Natural killer cell (primary cell): ENCODE results near the gene POTEI. TPM values are rescaled to one million over a fixed set of nuclear protein-coding genes. Genes with fewer than 3 reads are reported as not detected.
A peak's percentile ranks its signal among the peaks of the same experiment; 100 is the strongest.
"Not testable (repeated sequence)": the region's sequence is repeated elsewhere in the genome, so short reads cannot be mapped to it uniquely, and the experiment has no call there.

Experiments
- ATAC-seq, 3 donors: fragments of 150-1000 bp in 2 of 3; fragments of 200-7000 bp in 1 of 3; cut with Tn5 transposase; 1 replicate in 1 of 3; 2 replicates in 2 of 3; pipeline ENCODE4 v1.10.0; 2021; ENCODE audit warnings: mild to moderate bottlenecking in 2 of 3, moderate library complexity in 2 of 3
- DNase-seq, 2 donors: peaks; one replicate each; pipeline versions ENCODE4 v3.0.0 to v3.0.0-alpha.2; 2013 to 2021; ENCODE audit warnings: mixed read lengths in 1 of 2
- H3K27ac ChIP-seq: one replicate; pipeline ENCODE4 v1.5.1; 2013; ENCODE audit warnings: mild to moderate bottlenecking, low read length
- H3K27me3 ChIP-seq: one replicate; pipeline ENCODE4 v1.6.1; 2013; ENCODE audit warnings: low read length; ENCODE audit not compliant: control insufficient read depth, insufficient read depth
- H3K36me3 ChIP-seq: one replicate; pipeline ENCODE4 v1.6.1; 2013; ENCODE audit warnings: low read length; ENCODE audit not compliant: control insufficient read depth, insufficient read depth
- H3K4me1 ChIP-seq: one replicate; pipeline ENCODE4 v1.6.1; 2013; ENCODE audit warnings: low read length; ENCODE audit not compliant: control insufficient read depth, insufficient read depth
- H3K4me3 ChIP-seq: one replicate; pipeline ENCODE4 v1.5.1; 2013; ENCODE audit warnings: low read length
- H3K9me3 ChIP-seq: one replicate; pipeline ENCODE4 v1.6.1; 2013; ENCODE audit warnings: low read length; ENCODE audit not compliant: control insufficient read depth, insufficient read depth
- H3K27ac Mint-ChIP-seq, 2 donors: one replicate each; pipeline ENCODE4 v1.8.0; 2022; ENCODE audit warnings: mild to moderate bottlenecking in 2 of 2, mixed read lengths in 2 of 2, moderate library complexity in 1 of 2
- H3K27me3 Mint-ChIP-seq, 2 donors: one replicate each; pipeline ENCODE4 v1.8.0; 2022; ENCODE audit warnings: low read depth in 2 of 2, mixed read lengths in 2 of 2
- H3K36me3 Mint-ChIP-seq: one replicate; pipeline ENCODE4 v1.8.0; 2022; ENCODE audit warnings: mixed read lengths
- H3K4me1 Mint-ChIP-seq, 2 donors: one replicate each; pipeline ENCODE4 v1.8.0; 2022; ENCODE audit warnings: mixed read lengths in 2 of 2
- H3K4me3 Mint-ChIP-seq: one replicate; pipeline ENCODE4 v1.8.0; 2022; ENCODE audit warnings: mild to moderate bottlenecking, moderate library complexity, mixed read lengths
- H3K9me3 Mint-ChIP-seq, 2 donors: one replicate each; pipeline ENCODE4 v1.8.0; 2022; ENCODE audit warnings: mixed read lengths in 2 of 2
- WGBS: methylation state at CpG from one replicate; pipeline ENCODE4 v1.1.7; 2013; ENCODE audit warnings: missing lambda C conversion rate; ENCODE audit not compliant: insufficient coverage; 5-methylcytosine and 5-hydroxymethylcytosine counted together
- intact Hi-C: fragments of 100-400 bp; cut with micrococcal nuclease; formaldehyde crosslinking; loops from one replicate; pipeline ENCODE4 v1.14.2; 2022
- total RNA-seq, 4 donors: library from RNA; stranded (reverse); fragments of 120-200 nt in 1 of 4; gene quantifications; one replicate each; pipeline versions ENCODE4 v1.2.3 to v1.2.4, GENCODE V29; 2013 to 2022

POTEI gene
- total RNA-seq, 3 donors from 2014 or later (not counting 1 experiment from before 2014, with no cell fraction given), result not detected

DNA sequence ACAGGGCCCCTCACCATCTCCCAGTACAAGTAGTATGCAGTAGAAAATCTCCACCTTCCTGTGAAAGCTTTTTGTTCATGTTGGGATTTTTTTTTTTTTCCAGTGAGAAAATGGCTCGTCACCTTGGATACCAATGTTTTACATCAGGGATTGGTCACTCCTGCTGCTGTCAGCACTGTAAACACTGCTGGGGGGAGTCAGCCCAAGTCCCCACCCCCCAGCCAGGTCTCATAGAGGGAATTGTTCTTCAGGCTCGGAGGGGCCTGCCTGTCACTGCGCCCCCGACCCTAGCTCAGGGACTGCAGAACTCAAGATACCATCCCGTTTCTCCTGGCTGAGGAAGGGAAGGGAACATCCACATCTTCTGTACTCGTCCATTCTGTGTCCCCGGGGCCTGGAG, 11.9 kb upstream of the POTEI start, which contains the start of gene CFC1B:
Gene CFC1B (plus strand): TSS at position 231 of the 400 bp plus-strand sequence. CDS start 263 bp downstream, outside the sequence.
- H3K27me3 ChIP-seq, H3K4me1 Mint-ChIP-seq, H3K4me1 ChIP-seq, H3K36me3 ChIP-seq, intact Hi-C loops, H3K4me3 ChIP-seq, H3K27me3 Mint-ChIP-seq, H3K9me3 ChIP-seq, H3K27ac Mint-ChIP-seq, H3K36me3 Mint-ChIP-seq, H3K27ac ChIP-seq, H3K4me3 Mint-ChIP-seq, ATAC-seq, H3K9me3 Mint-ChIP-seq, DNase-seq: not testable (repeated sequence)
- no CpG with 5 or more reads among the region's 7 CpGs for WGBS

DNA sequence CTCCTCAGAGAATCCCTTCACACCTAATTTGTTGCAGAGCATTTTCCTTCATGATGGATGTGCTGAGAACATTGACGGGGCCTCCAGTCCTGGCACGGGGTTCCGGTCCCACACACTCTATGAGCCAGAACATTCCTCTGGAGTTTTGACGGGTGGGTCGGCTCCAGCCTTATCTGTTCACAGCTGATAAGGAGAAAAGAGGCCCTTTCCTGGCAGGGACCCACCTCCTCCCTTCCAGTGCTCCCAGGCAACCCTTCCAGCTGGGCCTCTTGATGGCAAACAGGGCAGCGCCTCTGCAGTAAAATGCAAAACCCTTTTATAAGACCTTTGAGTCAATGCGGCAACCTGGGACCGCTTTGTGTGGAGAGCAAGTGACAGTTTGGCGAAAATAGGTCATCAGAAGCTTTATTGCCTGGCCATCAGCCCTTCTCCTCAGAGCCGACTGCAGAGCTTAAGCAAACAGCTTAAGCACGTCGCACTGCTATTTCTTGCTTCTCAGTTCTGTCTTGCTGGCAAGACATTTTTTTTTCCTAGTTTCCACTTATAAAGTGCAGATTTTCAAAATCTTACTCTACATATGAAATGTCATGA, 9.5 kb upstream of the POTEI start:
- H3K4me1 ChIP-seq, H3K9me3 ChIP-seq, ATAC-seq, H3K36me3 Mint-ChIP-seq, H3K27ac Mint-ChIP-seq, H3K27ac ChIP-seq, H3K4me3 Mint-ChIP-seq, H3K9me3 Mint-ChIP-seq, H3K4me1 Mint-ChIP-seq, intact Hi-C loops, H3K27me3 ChIP-seq, DNase-seq, H3K4me3 ChIP-seq, H3K36me3 ChIP-seq, H3K27me3 Mint-ChIP-seq: not testable (repeated sequence)
- WGBS, result no CpG with 5 or more reads among the region's 12 CpGs

DNA sequence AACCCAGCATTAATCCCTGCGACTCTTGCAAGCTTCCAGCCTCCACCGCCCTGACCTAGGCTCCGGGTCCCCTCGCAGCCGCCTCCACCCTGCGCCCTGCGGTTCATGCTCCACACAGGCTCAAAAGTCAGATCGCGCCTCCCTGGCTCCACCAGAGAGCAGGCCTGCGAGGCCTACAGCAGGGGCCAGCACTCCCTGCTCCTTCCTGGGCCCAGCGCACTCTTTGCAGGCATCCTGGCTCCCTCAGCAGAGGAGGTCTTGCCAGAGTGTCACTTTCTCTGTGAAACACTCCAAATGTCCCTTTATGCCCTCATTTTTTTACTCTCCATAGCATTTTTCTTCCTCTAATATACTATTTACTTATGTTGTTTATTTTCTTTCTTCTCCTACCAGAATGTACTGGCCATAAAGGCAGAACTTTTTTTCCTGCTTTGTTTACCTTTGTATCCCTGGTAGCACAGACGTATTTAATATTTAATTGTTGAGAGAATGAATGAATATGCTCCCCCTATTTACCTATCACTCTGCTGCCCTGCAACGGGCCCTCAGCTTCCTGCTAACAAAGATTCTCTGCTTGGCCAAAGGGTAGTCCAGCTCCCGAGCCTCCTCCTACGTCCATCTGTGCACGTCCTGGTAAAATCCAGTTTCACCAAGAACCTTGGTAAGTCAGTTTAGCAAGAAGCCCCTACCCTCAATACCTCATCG, 2.8 kb upstream of the POTEI start:
- intact Hi-C loops, H3K27me3 Mint-ChIP-seq, DNase-seq, H3K4me3 Mint-ChIP-seq, H3K27ac ChIP-seq, ATAC-seq, H3K36me3 Mint-ChIP-seq, H3K9me3 Mint-ChIP-seq, H3K27me3 ChIP-seq, H3K4me1 Mint-ChIP-seq, H3K4me1 ChIP-seq, H3K4me3 ChIP-seq, H3K36me3 ChIP-seq, H3K9me3 ChIP-seq, H3K27ac Mint-ChIP-seq: not testable (repeated sequence)
- WGBS, result 92% methylated on average over 3 of the region's 17 CpGs

DNA sequence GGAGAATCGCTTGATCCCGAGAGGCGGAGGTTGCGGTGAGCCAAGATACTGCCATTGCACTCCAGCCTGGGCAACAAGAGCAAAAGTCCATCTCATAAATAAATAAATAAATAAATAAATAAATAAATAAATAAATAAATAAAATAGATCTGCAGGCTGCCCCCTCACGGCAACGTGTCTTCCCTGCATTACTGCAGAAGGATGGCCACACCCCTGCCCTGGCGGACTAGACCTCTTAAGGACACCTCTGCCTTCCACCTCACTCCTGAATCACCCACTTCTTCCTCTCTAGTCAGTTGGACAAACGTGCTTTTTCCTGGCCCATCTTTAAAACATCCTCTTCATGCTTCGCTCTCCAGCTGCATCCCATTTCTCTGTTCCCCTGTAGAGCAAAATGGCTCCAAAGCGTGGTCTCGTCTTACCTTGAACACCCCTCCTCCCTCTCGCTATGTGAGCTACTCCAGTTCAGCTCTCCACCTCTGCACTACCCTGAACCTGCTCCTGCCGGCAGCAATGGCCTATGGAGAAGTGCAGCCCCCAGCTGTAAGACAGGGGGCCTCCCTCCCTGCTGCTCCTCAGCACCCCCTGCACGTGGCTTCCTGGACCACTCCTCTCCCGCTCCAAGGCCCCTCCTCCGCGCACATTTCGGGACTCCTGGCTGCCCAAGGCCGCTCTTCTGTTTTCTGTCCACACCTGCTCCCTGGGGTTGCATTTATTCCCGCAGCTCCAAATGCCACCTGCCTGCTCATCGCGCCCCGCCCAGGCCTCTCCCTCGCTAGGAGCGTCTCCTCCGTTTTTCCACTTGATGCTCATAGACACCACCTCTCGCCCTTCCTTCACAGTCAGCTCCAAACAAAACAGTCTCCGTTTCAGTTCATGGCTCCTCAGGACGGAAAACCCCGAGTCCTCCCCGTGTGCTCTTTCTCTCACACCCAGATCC, 1.9 kb upstream of the POTEI start:
- H3K27ac Mint-ChIP-seq, H3K4me1 Mint-ChIP-seq, H3K27ac ChIP-seq, H3K4me1 ChIP-seq, H3K36me3 Mint-ChIP-seq, DNase-seq, H3K27me3 ChIP-seq, H3K4me3 Mint-ChIP-seq, ATAC-seq, H3K9me3 ChIP-seq, H3K9me3 Mint-ChIP-seq, intact Hi-C loops, H3K36me3 ChIP-seq, H3K27me3 Mint-ChIP-seq, H3K4me3 ChIP-seq: not testable (repeated sequence)
- no CpG with 5 or more reads among the region's 31 CpGs for WGBS

DNA sequence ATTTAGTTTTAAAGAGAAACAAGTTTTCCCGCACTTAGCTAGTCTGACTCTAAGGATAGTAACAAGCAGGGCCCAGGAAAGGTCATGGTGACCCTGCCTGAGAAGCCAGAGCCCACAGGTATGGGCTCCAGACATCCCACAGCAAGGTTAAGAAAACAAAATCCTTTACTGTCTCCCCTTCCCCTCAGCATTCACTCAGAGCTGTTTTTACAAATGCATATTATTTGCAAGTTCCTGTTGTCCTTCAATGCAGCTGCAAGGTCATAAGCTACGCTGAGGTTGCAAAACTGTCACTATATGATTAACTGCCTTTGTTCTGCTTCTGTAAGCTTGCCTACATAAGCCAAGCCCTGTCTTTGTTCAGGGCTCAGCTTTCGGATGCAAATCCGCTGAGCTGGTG, 18.1 kb downstream of the POTEI start:
- H3K27ac Mint-ChIP-seq, result not testable (repeated sequence)

DNA sequence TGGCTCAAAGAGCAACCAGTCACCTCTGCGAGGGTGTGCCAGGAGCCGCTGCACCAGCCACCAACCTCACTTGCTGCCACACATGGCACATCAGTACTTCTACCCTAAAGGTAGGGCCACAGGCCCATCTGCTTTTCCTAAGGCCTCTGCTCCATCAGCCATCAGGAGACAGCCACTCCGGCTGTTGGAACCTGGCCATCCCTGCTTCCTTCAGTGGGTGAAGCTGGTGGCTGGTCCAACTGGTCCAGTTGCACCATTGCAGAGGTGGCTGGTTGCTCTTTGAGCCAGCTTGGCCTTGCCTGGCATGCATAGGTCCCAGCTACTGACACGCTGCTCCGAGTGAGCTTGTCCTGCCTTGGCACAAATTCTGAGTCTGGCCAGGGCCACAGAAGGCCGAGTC, 53.7 kb downstream of the POTEI start:
- H3K4me1 Mint-ChIP-seq, H3K27ac Mint-ChIP-seq, H3K27ac ChIP-seq, H3K27me3 Mint-ChIP-seq, H3K4me3 ChIP-seq, H3K9me3 Mint-ChIP-seq, H3K4me1 ChIP-seq, intact Hi-C loops, H3K36me3 ChIP-seq, ATAC-seq, H3K4me3 Mint-ChIP-seq, H3K9me3 ChIP-seq, H3K36me3 Mint-ChIP-seq, H3K27me3 ChIP-seq: not testable (repeated sequence)
- DNase-seq, result peak in 1 of 2 donors; percentile 0
- 94% methylated on average over 3 of the region's 6 CpGs for WGBS

More for the DNA sequence above, 18.1 kb downstream of the POTEI start:
- H3K27ac ChIP-seq, H3K9me3 ChIP-seq, H3K4me3 ChIP-seq, ATAC-seq, H3K36me3 ChIP-seq, H3K36me3 Mint-ChIP-seq, H3K27me3 Mint-ChIP-seq, intact Hi-C loops, H3K4me1 ChIP-seq, H3K27me3 ChIP-seq, H3K4me3 Mint-ChIP-seq, H3K9me3 Mint-ChIP-seq, DNase-seq, H3K4me1 Mint-ChIP-seq: not testable (repeated sequence)
- WGBS, result no CpG with 5 or more reads among the region's 4 CpGs

DNA sequence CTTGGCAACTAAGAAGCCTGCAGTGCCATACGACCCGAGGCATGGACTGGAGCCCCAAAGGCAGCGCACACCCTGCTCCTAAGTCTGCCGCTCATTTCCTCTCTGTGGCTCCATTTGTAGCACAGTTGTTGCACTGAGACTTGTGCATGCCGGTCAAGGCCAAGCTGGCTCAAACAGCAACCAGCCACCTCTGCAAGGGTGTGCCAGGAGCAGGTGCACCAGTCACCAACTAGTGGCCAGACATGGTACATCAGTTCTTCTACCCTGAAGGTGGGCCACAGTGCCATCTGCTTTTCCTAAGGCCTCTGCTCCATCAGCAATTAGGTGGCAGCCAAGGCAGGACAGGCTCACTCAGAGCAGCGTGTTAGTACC, 54.4 kb downstream of the POTEI start:
- intact Hi-C loops, result not testable (repeated sequence)

More for the DNA sequence above, 54.4 kb downstream of the POTEI start:
- H3K4me1 ChIP-seq, H3K27ac ChIP-seq, H3K4me3 ChIP-seq, H3K36me3 Mint-ChIP-seq, H3K9me3 ChIP-seq, H3K27ac Mint-ChIP-seq, ATAC-seq, H3K36me3 ChIP-seq, H3K4me3 Mint-ChIP-seq, H3K27me3 ChIP-seq, H3K4me1 Mint-ChIP-seq, H3K27me3 Mint-ChIP-seq, H3K9me3 Mint-ChIP-seq: not testable (repeated sequence)
- DNase-seq, result peak in 1 of 2 donors; percentile 1
- 87% methylated on average over 6 of the region's 6 CpGs for WGBS
